GM19238 (cell line): Measurements from ENCODE around the gene PTPRM.

Source experiments
- DNase-seq: peaks from one replicate; pipeline ENCODE4 v3.0.0; 2011; ENCODE audit warnings: low spot score; ENCODE audit not compliant: insufficient read length

Gene PTPRM

GRCh38 chr18:7754258-7754657 is 187.1 kb downstream of the PTPRM start:
- DNase-seq: no peak

GRCh38 chr18:7754725-7755181 is 187.6 kb downstream of the PTPRM start:
- DNase-seq: no peak

DNA sequence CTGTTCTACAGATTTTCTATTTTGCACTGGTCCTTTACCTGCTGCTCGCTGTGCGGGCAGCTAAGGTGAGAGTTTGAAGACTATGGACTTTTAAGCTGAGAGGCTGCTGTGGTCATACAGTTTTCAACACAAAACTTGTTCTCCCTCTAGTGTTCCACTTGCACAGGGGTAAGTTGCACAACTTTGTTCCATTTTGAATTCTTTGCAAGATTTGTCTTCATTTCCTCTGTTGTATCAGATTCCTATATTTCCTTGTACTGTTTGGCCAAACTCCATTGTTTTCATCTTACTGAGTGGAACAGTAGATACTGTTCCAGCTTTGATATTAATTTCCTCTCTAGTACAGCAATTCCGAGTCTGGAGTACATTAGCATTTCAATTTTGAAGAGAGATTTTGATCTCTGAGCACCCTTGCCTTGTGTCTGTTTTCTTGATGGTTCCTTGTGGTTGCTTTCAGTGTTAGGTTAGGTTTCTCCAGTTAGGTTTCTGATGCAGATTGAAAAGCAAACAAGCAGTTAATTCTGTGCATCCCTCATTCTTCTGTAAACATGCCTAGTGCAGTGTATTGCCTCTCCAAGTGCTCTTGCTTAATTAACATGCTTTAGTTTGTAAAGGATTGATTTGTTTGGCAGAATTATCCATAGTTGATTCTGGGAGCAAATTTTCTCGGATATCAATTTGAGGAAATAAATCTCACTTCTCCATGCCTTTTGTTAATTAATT is 188.8 kb downstream of the PTPRM start:
- no peak for DNase-seq

- no peak for DNase-seq
These were observed 190.1 kb downstream of the PTPRM start for GRCh38 chr18:7757175-7757574.

GRCh38 chr18:7758764-7759163 is 191.6 kb downstream of the PTPRM start:
- DNase-seq: no peak

DNA sequence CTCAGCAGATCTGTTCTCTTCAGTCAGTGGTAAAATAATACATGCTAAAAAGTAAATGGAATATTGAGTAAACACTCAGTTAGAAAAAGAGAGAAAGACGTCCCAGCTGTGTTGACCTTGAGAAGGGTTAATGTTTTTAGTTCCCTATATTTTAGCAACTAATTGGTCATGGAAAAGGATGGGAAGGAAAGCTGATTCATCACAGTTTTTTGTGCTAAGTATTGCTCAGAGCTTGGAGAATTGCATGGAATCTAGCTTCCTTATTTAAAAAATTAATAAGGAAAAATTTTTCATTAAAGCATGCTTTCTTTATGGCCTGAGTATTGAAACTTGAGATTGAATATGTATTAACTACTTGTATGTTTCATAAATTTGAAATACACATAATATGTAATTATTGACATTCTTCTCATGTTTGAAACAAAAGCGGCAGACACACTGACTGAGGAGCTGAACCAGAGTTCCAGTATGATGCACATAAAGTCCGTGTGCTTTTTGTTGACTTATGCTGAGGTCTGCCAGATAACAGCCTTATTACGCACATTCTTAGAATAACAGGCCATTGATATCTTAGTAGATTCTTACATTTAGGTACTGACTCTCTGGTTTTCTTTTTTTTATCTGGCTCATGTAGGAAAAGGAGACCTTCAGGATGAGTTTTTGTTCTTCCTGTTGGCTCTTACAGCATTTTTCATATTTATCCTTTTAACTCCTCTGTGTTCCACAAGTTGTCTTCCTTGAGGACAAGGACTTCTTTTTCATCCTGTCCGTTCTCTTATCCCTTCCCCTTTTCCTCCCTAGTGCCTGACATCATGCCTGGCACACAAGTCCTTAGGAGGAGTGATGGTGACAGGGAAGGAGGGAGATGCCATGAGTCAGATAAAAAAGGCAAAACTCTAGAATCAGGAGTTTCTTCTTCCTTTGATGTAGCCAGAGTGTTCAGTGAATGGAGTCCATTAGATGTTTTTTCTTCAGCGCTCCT is 194.1 kb downstream of the PTPRM start:
- DNase-seq: no peak

DNA sequence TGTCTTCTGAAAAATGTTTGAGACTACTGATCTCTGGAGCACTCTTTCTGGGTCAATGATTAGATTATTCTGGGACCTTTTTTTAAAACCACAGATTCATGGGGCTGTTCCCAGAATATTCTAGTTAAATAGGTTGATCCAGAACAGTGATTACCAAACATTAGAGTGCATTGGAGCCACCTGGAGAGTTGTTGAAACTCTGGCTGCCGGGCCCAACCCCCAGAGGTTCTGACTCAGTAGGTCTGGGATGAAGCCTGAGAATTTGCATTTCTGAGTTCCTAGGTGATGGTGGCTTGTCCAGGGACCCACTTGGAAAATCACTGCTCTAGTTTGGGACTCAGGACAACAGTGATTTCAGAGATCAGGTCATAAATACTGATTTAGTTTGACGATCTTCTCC is 197.3 kb downstream of the PTPRM start:
- DNase-seq: no peak

DNA sequence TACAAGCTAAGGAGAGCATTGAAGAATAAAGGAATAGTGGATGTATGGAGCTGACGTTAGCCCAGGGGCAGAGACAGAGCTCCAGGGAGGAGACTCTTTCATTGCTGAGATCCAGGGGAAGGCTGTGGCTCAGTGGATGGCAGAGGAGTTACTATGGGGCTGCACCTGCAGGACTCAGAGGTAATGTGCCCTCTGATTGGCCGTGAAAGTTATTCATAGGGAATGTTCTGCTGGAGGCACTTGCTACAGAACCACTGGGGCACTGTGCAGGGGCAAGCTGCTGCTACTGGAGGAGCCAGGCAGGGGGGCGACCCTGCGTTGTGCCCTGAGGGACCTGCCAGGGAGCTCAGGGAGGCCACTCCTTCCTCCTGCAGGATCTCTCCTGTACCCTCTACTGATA is 199.2 kb downstream of the PTPRM start:
- no peak for DNase-seq

DNA sequence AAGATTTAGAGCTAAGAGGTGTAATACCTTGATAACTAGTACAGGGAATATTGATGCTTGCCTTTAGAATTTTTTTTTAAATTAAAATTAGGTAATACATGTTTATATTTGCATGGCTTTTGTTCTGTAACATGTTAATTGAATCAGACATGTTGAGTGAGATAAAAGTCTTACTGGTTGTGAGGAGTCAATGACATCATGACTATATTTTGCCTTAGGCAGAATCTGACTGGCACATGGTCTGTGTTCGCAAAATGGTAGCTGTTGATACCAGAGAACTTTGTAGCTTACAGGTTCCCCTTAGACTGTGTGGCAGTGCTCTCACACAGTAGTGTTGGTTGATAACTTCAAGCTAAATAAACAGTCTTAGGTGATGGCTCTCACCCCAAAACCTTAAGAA is 199.7 kb downstream of the PTPRM start:
- DNase-seq: no peak

DNA sequence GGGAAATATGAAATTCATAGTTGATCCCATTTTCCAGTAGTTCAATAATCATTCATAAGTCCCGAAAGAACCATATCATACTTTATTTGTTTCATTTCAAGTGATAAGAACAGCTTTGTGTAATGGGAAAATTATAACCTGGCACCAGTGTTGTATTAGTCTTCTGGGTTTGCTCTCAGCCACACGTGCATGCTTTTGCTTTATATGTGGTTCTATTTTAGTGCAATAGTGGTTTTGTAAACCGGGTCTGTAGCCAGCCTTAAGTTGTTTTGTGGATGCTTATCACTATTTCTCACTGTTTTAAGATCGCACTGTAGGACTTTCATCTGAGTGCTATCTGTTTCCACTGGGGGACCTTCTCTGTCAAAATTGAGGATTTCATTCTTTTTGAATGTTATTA is 203.8 kb downstream of the PTPRM start:
- no peak for DNase-seq

GRCh38 chr18:7772510-7772888 is 205.4 kb downstream of the PTPRM start:
- DNase-seq: no peak

DNA sequence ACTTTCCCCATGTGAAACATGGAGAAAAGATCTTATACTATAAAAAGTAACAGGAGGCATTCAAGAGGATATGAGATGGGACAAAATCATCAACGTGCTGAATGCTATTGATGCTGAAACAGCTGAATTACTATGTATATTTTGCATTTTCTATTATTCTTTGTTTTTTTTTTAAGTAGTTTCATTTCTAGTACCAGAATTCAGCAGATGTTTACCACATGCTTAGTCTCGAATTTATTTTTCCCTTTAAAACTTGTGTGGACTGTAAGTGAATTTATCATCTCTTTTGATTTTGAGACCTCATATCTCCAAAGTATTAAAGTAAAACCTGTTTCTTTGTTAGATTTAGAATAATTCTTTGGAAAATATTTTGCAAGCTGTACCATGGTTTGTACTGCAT is 205.8 kb downstream of the PTPRM start:
- no peak for DNase-seq

DNA sequence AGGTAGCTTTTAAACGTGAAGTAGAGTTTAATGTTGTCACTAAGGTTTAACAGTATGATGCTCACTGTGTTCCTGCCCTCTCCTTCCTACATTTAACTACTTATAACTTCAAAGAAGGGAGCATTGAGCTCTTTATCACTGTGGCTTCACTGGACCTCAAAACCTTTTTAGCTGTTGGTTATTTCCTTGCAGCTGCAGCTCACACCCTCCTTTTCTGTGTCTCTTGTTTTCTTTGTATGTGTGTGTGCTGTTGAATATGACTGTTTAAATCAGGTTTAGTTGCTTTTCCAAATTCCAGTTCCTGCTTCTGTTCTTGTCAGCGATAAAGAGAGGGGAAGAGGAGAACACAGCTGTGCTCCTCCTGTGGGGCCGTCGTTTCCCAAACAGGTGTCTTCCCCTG is 208.0 kb downstream of the PTPRM start:
- DNase-seq: no peak

DNA sequence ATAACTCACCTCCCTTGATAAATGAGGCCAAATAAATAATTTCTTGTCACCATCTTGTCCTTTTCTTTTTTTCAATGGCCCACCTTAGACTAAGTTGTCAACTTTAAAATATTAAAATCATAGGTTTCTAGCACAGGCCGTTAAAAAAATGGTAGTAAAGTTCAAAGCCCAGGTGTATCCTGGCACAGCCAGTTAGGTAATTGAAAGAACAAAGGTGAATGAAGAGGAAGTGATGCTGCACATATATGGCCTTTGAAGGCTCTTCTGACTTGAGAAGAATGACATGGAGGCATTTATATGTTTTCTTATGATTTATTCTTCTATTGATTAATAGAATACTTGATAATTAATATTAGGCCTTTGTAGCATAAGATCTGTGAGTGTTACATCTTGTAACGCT is 208.7 kb downstream of the PTPRM start:
- no peak for DNase-seq

- no peak for DNase-seq
These were observed 211.1 kb downstream of the PTPRM start for GRCh38 chr18:7778181-7778580.

DNA sequence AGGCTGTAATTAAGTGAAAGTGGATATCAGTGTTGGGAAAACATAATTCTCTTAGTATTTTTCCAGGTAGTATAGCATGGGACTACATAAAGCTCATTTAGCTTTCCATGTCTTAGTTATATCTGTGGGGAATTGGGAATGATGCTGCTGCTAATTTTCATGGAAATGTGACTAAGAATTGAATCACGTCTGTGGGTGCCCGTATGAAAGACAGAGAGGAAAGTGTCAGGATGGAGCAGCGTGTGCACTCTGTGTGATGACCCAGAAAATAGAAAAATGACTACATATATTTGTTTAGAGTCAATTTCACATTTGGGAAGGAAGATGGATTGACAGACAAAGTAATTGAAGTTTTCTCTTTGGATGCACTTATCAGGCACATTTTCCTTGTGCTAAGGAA is 212.1 kb downstream of the PTPRM start:
- DNase-seq: no peak

- DNase-seq: no peak
These were observed 217.1 kb downstream of the PTPRM start for GRCh38 chr18:7784171-7784570.

DNA sequence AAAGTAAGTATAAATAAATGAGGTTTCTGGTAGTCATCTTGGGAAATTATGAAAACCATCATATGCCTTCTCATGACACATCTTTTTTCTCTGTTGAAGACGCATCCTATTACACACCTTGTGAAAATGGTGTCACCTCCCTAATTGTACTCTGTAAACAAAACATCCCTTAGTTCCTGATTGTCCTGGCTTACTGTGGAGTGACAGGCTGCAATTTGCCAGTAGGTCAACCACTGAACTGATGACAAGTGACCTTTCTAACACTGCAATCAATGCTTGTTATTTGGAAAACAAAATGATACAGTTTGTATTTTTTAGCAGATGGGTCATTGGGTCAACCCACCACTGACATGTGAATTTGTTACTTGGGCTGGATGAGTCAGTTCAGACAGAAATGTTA is 219.5 kb downstream of the PTPRM start:
- DNase-seq: no peak

DNA sequence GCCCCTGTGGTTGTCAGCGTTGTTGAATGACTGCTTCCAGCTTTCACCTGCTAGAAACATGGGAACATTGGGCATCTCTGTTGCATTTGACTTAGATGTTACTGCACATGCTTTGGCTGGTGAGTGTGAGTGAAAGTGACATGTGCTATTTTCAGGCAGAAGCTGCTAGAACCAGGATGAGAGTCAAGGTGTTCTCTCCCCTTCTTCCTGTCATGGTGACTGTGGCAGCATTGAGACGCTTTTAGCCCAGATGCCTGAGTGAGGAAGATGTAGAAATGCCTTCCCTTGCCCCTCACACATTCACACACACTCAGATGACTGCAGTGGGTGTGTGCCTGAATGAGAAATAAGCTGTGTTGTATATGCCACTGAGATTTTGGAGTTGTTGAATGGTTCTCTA is 220.2 kb downstream of the PTPRM start:
- DNase-seq: no peak

- DNase-seq: no peak
These were observed 222.9 kb downstream of the PTPRM start for GRCh38 chr18:7789856-7790552.

DNA sequence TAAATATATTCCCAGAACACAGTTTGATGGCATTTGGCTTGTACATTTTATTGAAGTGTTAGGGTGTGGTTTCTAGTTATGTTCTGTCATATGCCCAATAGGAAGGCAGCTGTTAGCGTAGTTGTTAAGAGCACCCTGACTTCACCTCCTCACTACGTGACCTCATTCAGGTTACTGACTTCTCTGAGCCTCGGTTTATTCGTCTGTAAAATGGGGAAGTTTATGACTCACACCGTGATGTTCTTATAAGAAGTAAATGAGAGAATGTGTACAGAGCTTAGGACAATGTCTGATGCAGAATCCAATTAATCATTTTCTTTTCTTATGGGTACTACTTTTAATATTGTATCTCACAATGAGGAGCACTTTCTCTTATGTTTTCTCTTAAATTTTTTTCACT is 226.0 kb downstream of the PTPRM start:
- no peak for DNase-seq

- DNase-seq: no peak
These were observed 236.9 kb downstream of the PTPRM start for GRCh38 chr18:7803956-7804469.
